Tibial nerve (tissue), 4 donors: ENCODE measurements around the gene IGLON5.

Experiments used
- CTCF ChIP-seq, 5 experiments: fragments of 200-600 bp in 3 of 5; fragments of 450-650 bp in 2 of 5; sonication (generic) in 3 of 5; IDR thresholded peaks; one replicate each; pipeline ENCODE4 v1.5.1; 2016 to 2019; ENCODE audit warnings: antibody characterized with exemption in 5 of 5, mild to moderate bottlenecking in 3 of 5, moderate library complexity in 2 of 5
- EP300 ChIP-seq, 2 donors: sonication (generic); formaldehyde crosslinking; IDR thresholded peaks; one replicate each; pipeline ENCODE4 v1.6.1; 2017; ENCODE audit warnings: antibody characterized with exemption in 2 of 2, mild to moderate bottlenecking in 1 of 2
- POLR2A ChIP-seq, 2 donors: fragments of 450-650 bp; IDR thresholded peaks; one replicate each; pipeline ENCODE4 v1.6.1; 2017; ENCODE audit warnings: antibody characterized with exemption in 2 of 2, mild to moderate bottlenecking in 2 of 2, moderate library complexity in 2 of 2

GRCh38 chr19:51317376-51317775, 5.9 kb downstream of the IGLON5 start:
- TF ChIP-seq CTCF (IDR thresholded peaks at IDR 0.05) (no peak), POLR2A (IDR thresholded peaks at IDR 0.05) (no peak), EP300 (IDR thresholded peaks at IDR 0.05) (no peak)
